NCI-H146 treated with DMSO at 0.1 percent for 48 hours (cell line): ENCODE data around the gene RFWD3.
A peak's percentile ranks its signal among the peaks of the same experiment; 100 is the strongest.

Source experiments
- DNase-seq: peaks from one replicate; lab custom pipeline; 2025; ENCODE audit not compliant: unreplicated experiment; lab: John Stamatoyannopoulos, UW

RFWD3 gene

DNA sequence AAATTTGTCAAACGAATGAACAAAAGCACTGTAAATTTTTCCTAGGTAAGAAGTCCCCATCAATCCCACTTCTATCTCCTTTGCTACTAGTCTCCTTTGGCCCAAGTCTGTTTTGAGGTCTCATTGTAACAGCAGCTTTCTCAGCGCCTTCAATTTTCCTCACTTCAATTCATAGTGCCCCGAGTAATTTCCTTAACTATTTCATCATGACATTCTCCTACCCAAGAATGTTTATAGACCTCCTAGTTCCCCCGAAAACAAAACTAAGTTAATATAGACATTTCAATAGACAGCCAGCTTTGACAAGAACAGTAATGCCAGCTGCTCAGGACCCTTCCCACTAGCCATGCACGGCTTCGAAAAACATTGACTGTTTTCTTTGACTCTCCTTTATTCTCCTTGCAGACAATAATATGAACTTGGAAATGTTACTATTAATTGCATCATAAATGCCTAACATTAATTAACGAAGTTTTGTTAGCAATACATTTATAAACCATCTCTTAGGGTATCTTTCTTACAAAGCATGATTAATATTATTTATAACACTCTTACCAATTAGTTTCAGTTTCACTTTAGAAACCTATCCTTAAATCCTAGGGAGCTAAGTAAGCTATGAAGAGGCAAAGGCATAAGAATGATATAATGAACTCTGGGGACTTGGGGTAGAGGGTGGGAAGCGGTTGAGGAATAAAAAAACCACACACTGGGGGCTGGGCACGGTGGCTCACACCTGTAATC lies 82.6 kb downstream of the RFWD3 start:
- no peak for DNase-seq

DNA sequence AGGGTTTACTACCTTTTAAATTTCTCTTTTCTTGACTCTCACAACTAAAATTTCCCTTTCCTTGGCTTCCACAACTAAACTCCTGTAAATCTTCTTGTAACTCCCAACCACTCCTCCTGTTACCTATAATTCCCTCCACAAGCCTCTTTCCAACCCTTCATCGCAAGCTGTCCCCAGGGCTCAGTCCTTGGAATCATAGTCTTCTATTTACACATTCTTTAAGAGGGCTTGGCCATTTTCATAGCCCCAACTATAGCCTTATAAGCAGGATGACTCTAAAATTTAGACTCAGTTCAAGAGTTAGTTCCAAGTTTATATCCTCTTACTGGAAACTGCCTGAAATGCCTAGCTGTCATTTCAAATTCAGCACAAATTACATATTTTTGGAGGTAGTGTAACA lies 83.7 kb downstream of the RFWD3 start:
- no peak for DNase-seq

DNA sequence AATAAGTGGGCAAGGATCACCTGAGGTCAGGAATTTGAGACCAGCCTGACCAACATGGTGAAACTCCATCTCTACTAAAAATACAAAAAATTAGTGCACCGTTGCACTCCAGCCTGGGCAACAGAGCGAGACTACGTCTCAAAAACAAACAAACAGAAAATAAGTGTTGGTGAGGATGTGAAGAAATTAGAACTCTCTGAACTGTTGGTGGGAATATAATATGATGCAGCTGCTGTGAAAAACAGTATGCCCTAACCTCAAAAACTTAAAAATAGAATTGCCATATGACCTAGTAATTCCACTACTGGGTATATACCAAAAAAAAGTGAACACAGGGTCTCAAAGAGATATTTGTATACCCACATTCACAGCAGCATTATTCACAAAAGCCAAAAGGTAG lies 85.8 kb downstream of the RFWD3 start:
- DNase-seq, result no peak

DNA sequence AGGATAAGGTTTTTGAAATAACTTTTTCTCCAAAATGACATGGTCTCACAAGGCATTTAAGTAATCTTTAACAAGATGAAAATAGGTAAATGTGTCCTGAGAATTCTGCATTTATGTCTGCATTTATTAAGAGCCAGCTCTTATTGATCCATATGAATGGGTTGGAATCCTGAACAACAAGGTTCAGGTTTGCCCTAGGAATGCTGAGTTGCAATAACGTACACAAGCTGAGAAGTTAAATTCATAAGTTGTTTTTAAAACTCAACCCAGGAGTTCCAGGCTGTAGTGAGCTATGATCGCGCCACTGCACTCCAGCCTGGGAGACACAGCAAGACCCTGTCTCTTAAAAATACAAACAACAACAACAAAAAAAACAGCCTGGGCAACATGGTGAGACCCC lies 87.8 kb downstream of the RFWD3 start:
- no peak for DNase-seq

DNA sequence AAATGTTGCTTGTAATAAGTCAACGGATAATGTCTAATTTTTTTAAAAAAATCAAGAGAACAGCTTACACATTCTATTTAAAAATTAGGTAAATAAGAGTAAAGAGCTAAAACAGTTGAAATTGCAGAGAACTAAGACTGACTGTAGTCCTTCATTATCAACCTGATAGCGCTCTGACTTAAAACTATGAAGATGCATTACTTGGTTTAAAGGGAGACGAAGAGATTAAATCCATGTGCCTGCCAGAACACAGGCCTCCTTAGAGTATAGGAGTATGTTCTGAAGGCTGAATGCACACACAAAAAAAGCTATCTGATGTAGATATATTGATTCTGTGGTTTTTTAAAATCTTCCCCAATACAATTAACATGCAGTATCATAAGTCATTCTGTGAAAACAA lies 88.2 kb downstream of the RFWD3 start:
- DNase-seq, result no peak

DNA sequence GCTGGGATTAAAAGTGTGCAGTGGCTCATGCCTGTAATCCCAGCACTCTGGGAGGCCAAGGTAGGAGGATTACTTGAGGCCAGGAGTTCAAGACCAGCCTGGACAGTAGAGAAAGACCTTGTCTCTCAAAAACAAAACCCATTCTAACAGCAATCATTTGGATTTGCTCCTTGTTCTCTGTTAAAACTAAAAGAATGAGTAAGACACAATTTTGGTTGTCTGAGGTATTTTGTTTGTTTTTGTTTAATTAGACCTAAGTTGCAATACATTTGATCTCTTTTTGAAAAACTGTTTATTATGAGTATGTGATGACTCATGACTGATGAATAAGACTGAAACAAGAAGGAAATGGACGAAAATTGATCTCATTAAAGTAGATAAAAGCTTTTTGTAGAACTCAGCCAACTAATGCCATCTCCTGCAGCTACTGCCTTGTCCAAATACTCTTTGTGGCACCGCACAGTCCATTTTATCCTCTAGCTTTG lies 88.8 kb downstream of the RFWD3 start:
- peak; percentile 18 for DNase-seq

DNA sequence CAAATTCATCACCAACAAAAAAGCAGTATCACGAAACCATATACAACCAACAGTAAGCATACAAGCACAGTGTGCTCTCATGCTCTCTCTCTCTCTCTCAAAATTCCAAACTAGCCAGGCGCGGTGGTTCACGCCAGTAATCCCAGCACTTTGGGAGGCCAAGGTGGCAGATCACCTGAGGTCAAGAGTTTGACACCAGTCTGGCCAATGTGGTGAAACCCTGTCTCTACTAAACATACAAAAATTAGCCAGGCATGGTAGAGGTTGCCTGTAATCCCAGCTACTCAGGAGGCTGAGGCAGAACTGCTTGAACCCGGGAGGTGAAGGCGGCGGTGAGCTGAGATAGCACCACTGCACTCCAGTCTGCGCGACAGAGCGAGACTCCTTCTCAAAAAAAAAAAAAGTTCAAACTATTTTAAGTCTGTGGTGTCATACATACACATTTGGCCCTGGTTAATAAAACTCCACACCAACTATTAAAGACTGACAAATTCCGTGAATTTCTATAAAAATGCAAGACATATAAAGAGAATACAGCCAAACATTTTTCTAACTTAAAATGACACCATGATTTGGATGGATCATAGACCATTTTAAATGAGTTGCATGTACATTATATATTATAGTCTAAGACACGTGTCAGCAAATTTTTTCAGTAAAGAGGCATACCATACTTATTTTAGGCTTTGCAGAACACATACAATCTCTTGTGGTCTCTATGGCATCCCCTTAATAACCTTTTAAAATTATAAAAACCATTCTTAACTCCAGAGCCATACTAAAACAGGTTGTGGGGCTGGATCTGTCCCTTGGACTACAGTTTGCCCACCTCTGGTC lies 90.7 kb downstream of the RFWD3 start:
- no peak for DNase-seq

DNA sequence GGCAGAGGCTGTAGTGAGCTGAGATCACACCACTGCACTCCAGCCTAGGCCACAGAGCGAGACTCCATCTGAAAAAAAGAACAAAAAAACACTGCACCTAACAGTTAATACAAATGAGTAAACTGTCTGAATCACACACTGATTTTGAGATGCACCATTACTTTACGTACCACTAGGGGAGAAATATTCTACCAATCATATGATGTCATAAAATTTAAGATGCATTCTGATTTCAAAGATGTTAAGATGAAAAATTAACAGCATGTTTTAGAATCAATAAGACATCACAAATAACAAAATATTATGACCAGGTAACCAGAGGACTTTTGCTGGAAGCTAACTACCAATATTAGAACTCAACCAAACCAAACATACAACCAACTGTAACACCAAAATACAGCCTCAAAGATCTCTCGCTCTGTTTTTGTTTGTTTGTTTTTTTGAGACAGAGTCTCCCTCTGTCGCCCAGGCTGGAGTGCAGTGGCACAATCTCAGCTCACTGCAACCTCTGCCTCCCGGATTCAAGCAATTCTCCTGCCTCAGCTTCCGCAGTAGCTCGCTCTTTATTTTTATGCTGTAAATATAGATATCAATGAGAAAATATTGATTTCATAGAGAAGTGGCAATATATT lies 91.4 kb downstream of the RFWD3 start:
- no peak for DNase-seq

DNA sequence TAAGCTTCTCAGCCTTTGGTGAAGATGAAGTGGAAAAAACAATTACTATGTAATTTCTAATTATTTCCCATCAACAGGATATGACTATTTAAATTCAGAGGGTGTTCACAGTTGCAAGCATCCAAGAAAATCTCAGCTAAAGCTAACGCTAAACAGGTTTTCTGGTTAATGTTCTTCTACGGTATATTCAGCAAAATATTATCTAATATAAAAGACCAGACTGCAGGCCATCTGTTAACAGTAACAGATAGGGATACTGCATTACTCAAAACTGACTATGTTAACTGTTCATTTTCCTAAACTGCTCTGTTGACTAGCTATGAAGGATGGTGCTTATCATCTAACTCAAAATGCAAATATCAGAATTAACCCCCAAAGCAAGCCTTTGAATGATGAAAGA lies 92.5 kb downstream of the RFWD3 start:
- no peak for DNase-seq

DNA sequence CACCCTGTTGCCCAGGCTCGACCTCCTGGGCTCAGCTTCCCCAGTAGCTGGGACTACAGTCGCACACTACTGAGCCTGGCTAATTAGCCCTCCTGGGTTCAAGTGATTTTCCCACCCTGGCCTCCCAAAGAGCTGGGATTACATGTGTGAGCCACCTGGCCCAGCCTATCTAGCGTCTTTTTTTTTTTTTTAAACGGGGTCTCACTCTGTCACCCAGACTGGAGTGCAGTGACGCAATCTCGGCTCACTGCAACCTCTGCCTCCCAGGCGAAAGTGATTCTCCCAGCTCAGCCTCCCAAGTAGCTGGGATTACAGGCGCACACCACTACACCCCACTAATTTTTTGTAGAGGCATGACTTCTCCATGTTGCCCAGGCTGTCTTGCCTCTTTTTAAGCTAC lies 93.1 kb downstream of the RFWD3 start:
- no peak for DNase-seq
